MCF 10A (cell line): ENCODE measurements around the gene TCEAL9. TPM values are rescaled to one million over a fixed set of nuclear protein-coding genes. Genes with fewer than 3 reads are reported as not detected.

Experiments used
- BruUV-seq: library from RNA; stranded (reverse); fragments of 400-500 nt; replicated peaks from 2 replicates; lab custom pipeline; 2021; lab: Mats Ljungman, UMichigan
- CTCF ChIA-PET: fragments of 300-600 bp; sonication (Branson Sonifier 250); formaldehyde crosslinking; extraction: SDS; loops from one replicate; lab custom pipeline; 2021; ENCODE audit warnings: antibody characterized with exemption, inconsistent platforms; lab: Yijun Ruan, JAX
- POLR2A ChIA-PET: fragments of 300-600, 350-650 bp; sonication (Branson Sonifier 250); formaldehyde crosslinking; extraction: SDS; loops from one replicate; lab custom pipeline; 2020; ENCODE audit warnings: antibody characterized with exemption, inconsistent platforms; lab: Yijun Ruan, JAX
- DNase-seq: peaks from one replicate; pipeline ENCODE4 v3.0.0-alpha.2; 2018; ENCODE audit not compliant: unreplicated experiment
- H3K27ac Mint-ChIP-seq: one replicate; pipeline ENCODE4 v1.8.0; 2022; ENCODE audit warnings: mild to moderate bottlenecking, low read depth, mixed read lengths; ENCODE audit not compliant: unreplicated experiment
- H3K27me3 Mint-ChIP-seq: one replicate; pipeline ENCODE4 v1.8.0; 2022; ENCODE audit warnings: mixed read lengths; ENCODE audit not compliant: insufficient read depth, unreplicated experiment
- H3K36me3 Mint-ChIP-seq: one replicate; pipeline ENCODE4 v1.8.0; 2022; ENCODE audit warnings: mild to moderate bottlenecking, moderate library complexity, mixed read lengths; ENCODE audit not compliant: insufficient read depth, unreplicated experiment
- H3K4me1 Mint-ChIP-seq: one replicate; pipeline ENCODE4 v1.8.0; 2022; ENCODE audit warnings: mixed read lengths; ENCODE audit not compliant: insufficient read depth, unreplicated experiment
- H3K4me3 Mint-ChIP-seq: one replicate; pipeline ENCODE4 v1.8.0; 2022; ENCODE audit warnings: mild to moderate bottlenecking, moderate library complexity, mixed read lengths; ENCODE audit not compliant: unreplicated experiment
- H3K9me3 Mint-ChIP-seq: one replicate; pipeline ENCODE4 v1.8.0; 2022; ENCODE audit warnings: mixed read lengths; ENCODE audit not compliant: unreplicated experiment
- CTCF ChIP-seq: fragments of 200-600 bp; IDR thresholded peaks from one replicate; pipeline ENCODE4 v1.8.0; 2022; ENCODE audit warnings: antibody characterized with exemption, mild to moderate bottlenecking; ENCODE audit not compliant: unreplicated experiment
- intact Hi-C: fragments of 100-400 bp; cut with micrococcal nuclease; formaldehyde crosslinking; loops from 2 replicates; pipeline ENCODE4 v1.14.1; 2022
- total RNA-seq: library from RNA; stranded (reverse); gene quantifications from 2 replicates; pipeline ENCODE4 v1.2.3, GENCODE V29; 2022

The TCEAL9 gene
- total RNA-seq, 1 experiment from 2014 or later = 40.3 TPM

- H3K27me3 Mint-ChIP-seq = peaks cover 70% of the 10 kb centered on the region
- ChIA-PET CTCF (no interaction called here), POLR2A (interaction anchor here (3.2 kb wide), 1 partner anchor 13 kb away, joined by 17 read pairs; the partner anchor contains the start of gene TCEAL9)
- H3K36me3 Mint-ChIP-seq = peaks cover 7% of the 10 kb centered on the region
- no peak for DNase-seq
- TF ChIP-seq CTCF = no peak
- BruUV-seq = no TSS peak
- no peaks in the 10 kb centered on the region for H3K9me3 Mint-ChIP-seq
- no peak overlapping the region for H3K27ac Mint-ChIP-seq
- no peak overlapping the region for H3K4me3 Mint-ChIP-seq
- intact Hi-C loops = no loop called here
- H3K4me1 Mint-ChIP-seq = peaks cover 14% of the 10 kb centered on the region
Observed at GRCh38 chrX:103369479-103369878, 13.2 kb downstream of the TCEAL9 start.

GRCh38 chrX:103372886-103373285 lies 16.6 kb downstream of the TCEAL9 start:
- DNase-seq = no peak
- no TSS peak for BruUV-seq
- POLR2A ChIA-PET = interaction anchor here (0.9 to 5.1 kb wide), 3 partner anchors 16 to 27 kb away, joined by 3 to 51 read pairs (median 3); partner anchors contain the start of gene TCEAL9
- Mint-ChIP-seq H3K4me3 (no peak overlapping the region), H3K27me3 (peaks cover 38% of the 10 kb centered on the region), H3K36me3 (peaks cover 10% of the 10 kb centered on the region), H3K9me3 (no peaks in the 10 kb centered on the region), H3K27ac (peak overlapping the region; percentile 84), H3K4me1 (peaks cover 5% of the 10 kb centered on the region)
- TF ChIP-seq CTCF = no peak
- CTCF ChIA-PET = interaction anchor here (1.3 kb wide), 1 partner anchor 91 kb away, joined by 4 read pairs; no protein-coding TSS in a partner anchor
- intact Hi-C loops = no loop called here

GRCh38 chrX:103373581-103373980 lies 17.3 kb downstream of the TCEAL9 start:
- Mint-ChIP-seq H3K9me3 (no peaks in the 10 kb centered on the region), H3K27ac (peak overlapping the region; percentile 84), H3K36me3 (peaks cover 13% of the 10 kb centered on the region), H3K4me1 (peaks cover 5% of the 10 kb centered on the region), H3K4me3 (no peak overlapping the region), H3K27me3 (peaks cover 32% of the 10 kb centered on the region)
- BruUV-seq = no TSS peak
- no peak for DNase-seq
- CTCF ChIA-PET = interaction anchor here (0.6 to 1.3 kb wide), 2 partner anchors 90 to 279 kb away, joined by 3 to 4 read pairs; no protein-coding TSS in a partner anchor
- intact Hi-C loops = no loop called here
- POLR2A ChIA-PET = interaction anchor here (0.9 to 5.1 kb wide), 4 partner anchors 17 to 68 kb away, joined by 3 to 51 read pairs (median 6); partner anchors contain the start of gene TCEAL9
- no peak for TF ChIP-seq CTCF

GRCh38 chrX:103376118-103376978 lies 20.0 kb downstream of the TCEAL9 start, which contains the start of gene BEX3:
BEX3 (plus strand) TSS chrX:103376538; CDS start chrX:103377522, 984 bp downstream.
- H3K4me1 Mint-ChIP-seq = peaks cover 5% of the 10 kb centered on the region
- intact Hi-C loops = no loop called here
- BruUV-seq = no TSS peak
- peak within 1 kb of the TSS; percentile 74 for H3K4me3 Mint-ChIP-seq
- H3K36me3 Mint-ChIP-seq = peaks cover 13% of the 10 kb centered on the region
- peak within 1 kb of the TSS; percentile 67 for H3K27ac Mint-ChIP-seq
- H3K27me3 Mint-ChIP-seq = peaks cover 24% of the 10 kb centered on the region
- POLR2A ChIA-PET = interaction anchor here (0.6 to 5.1 kb wide), 9 partner anchors 8 to 835 kb away, joined by 3 to 51 read pairs (median 5); partner anchors contain the start of gene TCEAL9
- TF ChIP-seq CTCF = no peak
- DNase-seq = peak; percentile 29
- CTCF ChIA-PET = interaction anchor here (0.7 kb wide), 2 partner anchors 68 to 159 kb away, joined by 3 read pairs; no protein-coding TSS in a partner anchor
- no peaks in the 10 kb centered on the region for H3K9me3 Mint-ChIP-seq
